ENCODE results near the gene ZNF236. TPM values are rescaled to one million over a fixed set of nuclear protein-coding genes. Genes with fewer than 3 reads are reported as not detected.

The ZNF236 gene
- total RNA-seq, 2 experiments from 2014 or later: 25.7 to 27.9 TPM

DNA sequence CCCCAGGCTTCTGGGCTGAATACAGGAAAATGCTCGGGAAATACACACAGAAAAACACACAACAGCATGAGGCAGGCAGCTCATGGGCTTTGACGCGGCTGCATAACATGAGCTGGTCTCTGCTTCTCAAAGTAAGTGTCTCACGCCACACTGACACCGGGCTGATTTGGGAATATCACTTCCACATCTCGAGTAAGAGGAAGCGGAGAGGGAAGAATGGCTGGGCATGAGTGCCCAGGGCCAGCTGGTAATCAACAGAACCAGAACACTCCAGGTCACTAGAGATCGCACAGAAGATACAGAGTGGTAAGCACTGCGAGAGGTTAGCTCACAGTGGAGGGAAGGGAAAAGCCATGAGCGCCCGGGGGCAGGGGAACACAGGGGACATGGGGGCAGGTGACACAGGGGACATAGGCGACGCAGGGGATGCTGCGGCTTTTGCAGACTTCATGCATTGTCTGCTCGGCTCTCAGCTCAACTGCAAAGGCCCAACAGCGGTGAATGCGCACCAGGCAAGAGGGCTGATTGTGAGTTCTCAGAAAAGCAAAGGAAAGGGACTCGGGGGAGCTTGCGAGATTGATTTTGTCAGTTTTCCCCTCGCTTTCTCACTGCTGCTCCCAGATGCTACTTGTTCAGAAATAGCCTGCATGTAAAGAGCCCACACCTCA is 168.8 kb downstream of the ZNF236 start:
- ChIA-PET CTCF (interaction anchor here (1.8 kb wide), 1 partner anchor 9 kb away, joined by 6 read pairs; no protein-coding TSS in a partner anchor), POLR2A (no interaction called here)
- DNase-seq: no peak
- Mint-ChIP-seq H3K27me3 (no peaks in the 10 kb centered on the region), H3K4me3 (no peak overlapping the region), H3K4me1 (ENCODE audit: low read depth) (no peaks in the 10 kb centered on the region), H3K36me3 (ENCODE audit: low read depth) (no peaks in the 10 kb centered on the region), H3K27ac (no peak overlapping the region), H3K9me3 (no peaks in the 10 kb centered on the region)
- no peak for ATAC-seq (ENCODE audit: poor library complexity)
- Histone ChIP-seq H3K4me1 (ENCODE audit: insufficient read depth, low read length) (no peaks in the 10 kb centered on the region), H3K9me3 (ENCODE audit: control insufficient read depth in 1 of 2, insufficient read depth in 1 of 2, low read length in 2 of 2) (no peaks in the 10 kb centered on the region), H3K4me3 (ENCODE audit: low read length) (no peak overlapping the region), H3K36me3 (ENCODE audit: insufficient read depth, low read length) (no peaks in the 10 kb centered on the region), H3K27ac (ENCODE audit: low read depth in 1 of 2, low read length in 2 of 2) (no peak overlapping the region), H3K27me3 (ENCODE audit: control insufficient read depth in 1 of 2, insufficient read depth in 2 of 2, low read length in 2 of 2) (no peaks in the 10 kb centered on the region)
- intact Hi-C loops (cut with DNase I, micrococcal nuclease): no loop called here
- no peak for TF ChIP-seq CTCF (IDR thresholded peaks at IDR 0.05)

GRCh38 chr18:76992226-76993084 is 170.1 kb downstream of the ZNF236 start:
- no peaks in the 10 kb centered on the region for H3K4me1 ChIP-seq (ENCODE audit: insufficient read depth, low read length)
- no peaks in the 10 kb centered on the region for H3K36me3 ChIP-seq (ENCODE audit: insufficient read depth, low read length)
- Mint-ChIP-seq H3K4me1 (ENCODE audit: low read depth) (no peaks in the 10 kb centered on the region), H3K27ac (no peak overlapping the region), H3K4me3 (no peak overlapping the region), H3K36me3 (ENCODE audit: low read depth) (no peaks in the 10 kb centered on the region), H3K9me3 (no peaks in the 10 kb centered on the region), H3K27me3 (no peaks in the 10 kb centered on the region)
- ChIA-PET POLR2A (no interaction called here), CTCF (no interaction called here)
- no peaks in the 10 kb centered on the region for H3K9me3 ChIP-seq (ENCODE audit: control insufficient read depth in 1 of 2, insufficient read depth in 1 of 2, low read length in 2 of 2)
- intact Hi-C loops (cut with DNase I, micrococcal nuclease): no loop called here
- DNase-seq (no peak), ATAC-seq (ENCODE audit: poor library complexity) (no peak)
- no peak overlapping the region for H3K4me3 ChIP-seq (ENCODE audit: low read length)
- TF ChIP-seq CTCF (IDR thresholded peaks at IDR 0.05): no peak
- no peaks in the 10 kb centered on the region for H3K27me3 ChIP-seq (ENCODE audit: control insufficient read depth in 1 of 2, insufficient read depth in 2 of 2, low read length in 2 of 2)
- H3K27ac ChIP-seq (ENCODE audit: low read depth in 1 of 2, low read length in 2 of 2): no peak overlapping the region

- no peak for DNase-seq
- H3K27me3 ChIP-seq (ENCODE audit: control insufficient read depth in 1 of 2, insufficient read depth in 2 of 2, low read length in 2 of 2): no peaks in the 10 kb centered on the region
- no peak for ATAC-seq (ENCODE audit: poor library complexity)
- Mint-ChIP-seq H3K4me1 (ENCODE audit: low read depth) (no peaks in the 10 kb centered on the region), H3K9me3 (no peaks in the 10 kb centered on the region), H3K27me3 (no peaks in the 10 kb centered on the region), H3K4me3 (no peak overlapping the region), H3K36me3 (ENCODE audit: low read depth) (no peaks in the 10 kb centered on the region), H3K27ac (no peak overlapping the region)
- no peaks in the 10 kb centered on the region for H3K9me3 ChIP-seq (ENCODE audit: control insufficient read depth in 1 of 2, insufficient read depth in 1 of 2, low read length in 2 of 2)
- no peaks in the 10 kb centered on the region for H3K4me1 ChIP-seq (ENCODE audit: insufficient read depth, low read length)
- ChIA-PET CTCF (no interaction called here), POLR2A (no interaction called here)
- no peak overlapping the region for H3K27ac ChIP-seq (ENCODE audit: low read depth in 1 of 2, low read length in 2 of 2)
- no peak for TF ChIP-seq CTCF (IDR thresholded peaks at IDR 0.05)
- intact Hi-C loops (cut with DNase I, micrococcal nuclease): no loop called here
- no peaks in the 10 kb centered on the region for H3K36me3 ChIP-seq (ENCODE audit: insufficient read depth, low read length)
- no peak overlapping the region for H3K4me3 ChIP-seq (ENCODE audit: low read length)
These were observed 170.7 kb downstream of the ZNF236 start for GRCh38 chr18:76993085-76993382.
